Measurements from ENCODE around the gene GINS2.

Gene GINS2

GRCh38 chr16:85639529-85640253, 49.1 kb downstream of the GINS2 start:
- DNase-seq (ENCODE audit: low read depth), result no peak

GRCh38 chr16:85638695-85639409, 49.9 kb downstream of the GINS2 start:
- DNase-seq (ENCODE audit: low read depth), result no peak

GRCh38 chr16:85637808-85638647, 50.7 kb downstream of the GINS2 start:
- no peak for DNase-seq (ENCODE audit: low read depth)

DNA sequence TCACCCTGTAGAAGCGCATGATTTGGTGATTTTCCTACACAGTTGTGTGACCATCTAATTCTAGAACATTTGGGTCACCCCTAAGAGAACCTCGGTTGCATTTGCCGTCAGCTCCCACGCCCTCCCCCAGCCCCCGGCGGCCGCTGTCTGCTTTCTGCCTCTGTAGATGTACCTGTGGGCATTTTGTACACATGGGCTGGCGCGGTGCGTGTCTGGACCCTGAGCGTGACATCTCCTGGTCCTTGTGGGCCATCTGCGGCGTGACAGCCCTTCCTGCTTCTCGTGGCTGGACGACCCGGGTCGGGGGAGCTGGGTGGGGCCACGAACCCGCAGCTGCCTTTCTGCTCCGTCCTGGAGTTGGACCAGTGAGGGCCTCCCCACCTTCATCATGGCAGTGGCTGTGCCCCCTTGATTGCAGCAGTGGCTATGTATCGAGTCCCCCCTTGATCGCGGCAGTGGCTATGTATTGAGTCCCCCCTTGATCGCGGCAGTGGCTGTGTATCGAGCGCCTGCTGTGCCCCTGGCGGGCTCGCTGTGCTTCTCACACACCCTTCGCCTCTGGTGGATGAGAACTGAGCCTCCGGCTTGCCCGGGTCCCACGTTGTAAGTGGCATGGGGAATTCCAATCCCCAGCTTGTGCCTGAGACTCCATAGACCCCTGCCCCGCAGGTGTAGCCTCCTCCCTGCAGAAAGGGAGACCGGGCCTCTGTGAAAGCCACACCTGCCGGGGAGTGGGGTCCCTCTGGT, 51.5 kb downstream of the GINS2 start:
- no peak for DNase-seq (ENCODE audit: low read depth)

DNA sequence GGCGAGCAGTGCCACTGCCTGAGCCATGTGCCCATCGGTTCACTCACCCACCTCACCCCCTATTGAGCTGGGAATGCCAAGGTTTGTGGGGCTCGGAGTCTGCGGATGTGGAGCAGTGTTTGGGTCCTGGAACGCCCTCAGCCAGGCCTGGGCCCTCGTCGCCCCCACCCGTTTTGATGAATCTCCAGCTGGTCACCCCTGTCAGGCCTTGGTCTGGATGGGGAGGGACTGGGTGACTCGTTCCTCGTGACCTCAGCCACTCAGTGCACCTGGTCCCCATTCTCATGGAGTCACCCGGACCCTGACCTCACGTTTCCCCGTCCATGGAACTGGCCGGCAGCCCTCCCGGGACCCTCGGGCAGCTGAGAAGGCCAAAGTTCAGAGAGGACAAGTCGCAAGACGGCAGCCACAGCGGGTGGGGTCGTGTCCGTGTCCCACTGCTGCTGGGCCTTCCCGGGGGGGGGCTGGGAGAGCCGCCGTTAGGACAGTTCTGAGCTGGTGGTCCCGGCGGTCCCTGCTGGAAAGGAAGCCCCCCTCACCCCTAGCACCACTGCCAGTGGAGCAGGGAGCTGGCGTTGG, 52.4 kb downstream of the GINS2 start:
- no peak for DNase-seq (ENCODE audit: low read depth)

DNA sequence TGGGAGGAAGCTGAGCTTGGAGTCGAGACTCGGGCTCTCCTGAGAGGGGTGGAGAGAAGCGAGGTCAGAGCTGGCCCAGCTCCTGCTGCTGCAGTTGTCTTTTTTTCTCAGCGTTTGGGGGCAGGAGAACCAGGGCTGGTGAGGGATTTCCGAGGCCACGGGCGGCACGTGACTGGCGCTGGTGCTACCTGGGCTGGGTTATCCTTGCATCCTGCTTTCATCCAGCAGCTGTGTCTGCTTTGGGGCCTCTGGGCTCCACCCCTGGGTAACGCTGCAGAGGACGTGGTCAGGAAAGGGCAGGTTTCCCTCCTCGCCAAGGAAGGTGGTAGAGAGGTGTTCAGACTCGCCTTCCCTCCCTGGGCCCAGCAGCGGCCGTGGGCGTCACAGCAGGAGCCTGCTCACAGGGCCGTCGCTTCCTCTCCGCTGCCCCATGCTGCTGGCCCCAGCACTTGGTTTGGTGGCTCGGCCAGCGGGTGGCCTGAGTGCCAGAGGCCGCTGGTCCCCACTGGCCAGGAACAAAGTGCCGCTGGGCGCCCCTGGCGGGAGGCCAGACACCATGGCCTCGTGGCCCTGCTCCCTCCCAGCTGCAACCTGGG, 53.1 kb downstream of the GINS2 start:
- no peak for DNase-seq (ENCODE audit: low read depth)

- no peak for DNase-seq (ENCODE audit: low read depth)
These were observed 53.8 kb downstream of the GINS2 start for GRCh38 chr16:85634747-85635544.

- DNase-seq (ENCODE audit: low read depth), result no peak
These were observed 54.9 kb downstream of the GINS2 start for GRCh38 chr16:85633888-85634287.

DNA sequence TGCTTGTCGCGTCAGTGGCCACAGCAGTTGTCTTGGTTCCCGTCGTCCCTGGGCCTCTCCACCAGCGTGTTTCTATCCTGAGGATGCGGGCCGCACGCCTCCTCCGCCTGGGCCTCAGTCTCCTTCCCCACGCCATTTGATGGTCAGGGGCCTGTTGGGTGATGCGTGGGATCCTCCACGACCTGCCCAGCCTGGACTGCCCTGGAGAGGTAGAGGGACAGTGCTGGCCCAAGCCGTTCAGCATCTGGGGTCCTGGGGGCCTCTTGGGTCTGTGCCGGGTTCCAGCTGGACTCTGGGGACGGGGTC, 55.4 kb downstream of the GINS2 start:
- no peak for DNase-seq (ENCODE audit: low read depth)

DNA sequence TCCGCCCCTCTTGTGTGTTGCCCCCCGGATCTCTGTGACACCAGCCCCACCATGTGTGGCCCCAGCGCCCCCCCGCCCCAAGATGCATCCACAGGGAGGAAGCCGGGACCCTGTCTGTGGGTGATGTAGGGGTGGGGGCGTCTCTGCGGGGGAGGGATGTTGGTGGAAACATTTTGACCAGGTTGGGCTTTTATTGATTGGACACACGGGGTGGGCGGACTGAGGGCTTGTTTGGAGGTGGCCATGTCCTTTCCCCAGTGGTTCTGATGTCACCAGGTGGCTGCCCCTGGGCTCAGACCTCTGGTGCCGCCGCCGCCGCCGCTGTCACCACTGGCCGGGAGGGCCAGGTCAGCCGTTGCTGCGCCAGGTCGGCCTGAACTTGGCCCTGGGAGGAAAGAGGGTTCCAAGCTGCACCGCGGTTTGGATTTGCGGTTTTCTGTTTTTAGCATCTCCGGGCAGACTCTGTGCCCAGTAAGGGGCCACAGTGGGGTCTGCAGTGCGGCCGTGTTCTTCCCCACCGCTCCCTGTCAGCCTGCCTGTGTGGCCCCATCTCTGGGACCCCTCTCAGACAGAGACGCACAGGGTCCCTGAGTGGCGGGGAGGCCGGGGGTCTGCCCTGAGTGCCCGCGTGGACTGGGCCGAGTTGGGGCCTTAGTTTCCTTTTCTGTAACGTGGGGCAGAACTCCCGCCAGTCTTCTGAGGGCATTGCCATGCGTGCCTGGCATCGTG, 55.9 kb downstream of the GINS2 start:
- DNase-seq (ENCODE audit: low read depth), result no peak

- no peak for DNase-seq (ENCODE audit: low read depth)
These were observed 56.9 kb downstream of the GINS2 start for GRCh38 chr16:85631802-85632393.

- DNase-seq (ENCODE audit: low read depth), result no peak
These were observed 57.5 kb downstream of the GINS2 start for GRCh38 chr16:85631230-85631629.

DNA sequence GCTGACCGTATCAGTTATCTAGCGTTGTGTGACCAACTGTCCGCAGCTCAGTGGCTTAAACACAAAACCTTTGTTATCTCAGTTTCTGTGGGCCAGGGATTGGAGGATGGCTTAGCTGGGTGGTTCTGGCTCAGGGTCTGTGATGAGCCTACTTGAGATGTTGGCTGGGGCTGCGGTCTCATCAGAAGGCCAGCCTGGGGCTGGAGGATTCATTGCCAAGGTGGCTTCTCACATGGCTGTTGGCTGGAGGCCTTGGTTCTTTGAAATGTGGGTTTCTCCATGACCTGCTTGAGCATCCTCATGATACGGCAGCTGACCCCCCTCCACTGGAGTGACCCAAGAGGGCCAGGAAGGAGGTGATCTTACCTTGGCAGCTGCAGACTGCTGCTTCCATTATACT, 58.9 kb downstream of the GINS2 start:
- DNase-seq (ENCODE audit: low read depth), result no peak

GRCh38 chr16:85629326-85629725, 59.4 kb downstream of the GINS2 start:
- DNase-seq (ENCODE audit: low read depth), result no peak

DNA sequence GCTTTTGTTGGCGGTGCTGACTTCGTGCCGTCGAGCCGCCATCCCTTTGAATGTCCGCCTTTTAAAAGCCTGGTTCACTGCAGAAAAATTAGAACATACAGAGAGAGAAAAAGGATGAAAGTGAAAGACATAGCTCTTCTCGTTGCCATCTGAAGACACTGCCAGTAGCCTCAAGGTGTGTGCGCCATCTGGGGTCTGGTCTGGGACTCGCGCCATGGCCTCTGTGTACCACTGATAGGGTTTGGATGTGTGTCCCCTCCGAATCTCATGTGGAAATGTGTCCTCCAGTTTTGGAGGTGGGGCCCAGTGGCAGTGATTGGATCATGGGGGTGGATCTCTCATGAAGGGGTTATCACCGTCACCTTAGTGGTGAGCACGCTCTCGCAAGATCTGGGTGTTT, 60.1 kb downstream of the GINS2 start:
- DNase-seq (ENCODE audit: low read depth), result no peak

DNA sequence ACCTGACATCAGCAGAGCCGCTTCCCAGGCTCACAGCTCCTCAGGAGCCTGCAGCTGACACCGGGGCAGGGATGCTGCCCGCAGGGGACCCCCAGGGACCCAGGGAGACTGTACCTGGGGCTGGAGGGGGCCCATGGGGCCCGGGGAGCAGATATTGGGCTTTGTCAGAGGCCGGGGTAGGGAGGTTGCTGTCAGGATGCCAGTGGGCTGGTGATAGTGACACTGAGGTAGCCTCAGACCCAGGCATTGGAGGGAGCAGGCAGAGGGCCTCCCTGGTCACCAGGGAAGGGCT, 60.5 kb downstream of the GINS2 start:
- no peak for DNase-seq (ENCODE audit: low read depth)

- DNase-seq (ENCODE audit: low read depth), result no peak
These were observed 61.1 kb downstream of the GINS2 start for GRCh38 chr16:85627526-85628264.

- no peak for DNase-seq (ENCODE audit: low read depth)
These were observed 61.7 kb downstream of the GINS2 start for GRCh38 chr16:85627089-85627488.
